Mucosa of gallbladder (tissue), 1 donor: Measurements from ENCODE around the gene IMPDH1. TPM values are rescaled to one million over a fixed set of nuclear protein-coding genes. Genes with fewer than 3 reads are reported as not detected.

Source experiments
- DNase-seq: peaks from one replicate; pipeline ENCODE4 v3.0.0-alpha.2; 2020; ENCODE audit warnings: low spot score
- total RNA-seq: library from RNA; stranded (reverse); gene quantifications from one replicate; pipeline ENCODE4 v1.2.1, GENCODE V29; 2021
- donor health status: DM: no; HTN: no; CAD: no.

The IMPDH1 gene
- total RNA-seq, 1 donor from 2014 or later = 18.6 TPM

DNA sequence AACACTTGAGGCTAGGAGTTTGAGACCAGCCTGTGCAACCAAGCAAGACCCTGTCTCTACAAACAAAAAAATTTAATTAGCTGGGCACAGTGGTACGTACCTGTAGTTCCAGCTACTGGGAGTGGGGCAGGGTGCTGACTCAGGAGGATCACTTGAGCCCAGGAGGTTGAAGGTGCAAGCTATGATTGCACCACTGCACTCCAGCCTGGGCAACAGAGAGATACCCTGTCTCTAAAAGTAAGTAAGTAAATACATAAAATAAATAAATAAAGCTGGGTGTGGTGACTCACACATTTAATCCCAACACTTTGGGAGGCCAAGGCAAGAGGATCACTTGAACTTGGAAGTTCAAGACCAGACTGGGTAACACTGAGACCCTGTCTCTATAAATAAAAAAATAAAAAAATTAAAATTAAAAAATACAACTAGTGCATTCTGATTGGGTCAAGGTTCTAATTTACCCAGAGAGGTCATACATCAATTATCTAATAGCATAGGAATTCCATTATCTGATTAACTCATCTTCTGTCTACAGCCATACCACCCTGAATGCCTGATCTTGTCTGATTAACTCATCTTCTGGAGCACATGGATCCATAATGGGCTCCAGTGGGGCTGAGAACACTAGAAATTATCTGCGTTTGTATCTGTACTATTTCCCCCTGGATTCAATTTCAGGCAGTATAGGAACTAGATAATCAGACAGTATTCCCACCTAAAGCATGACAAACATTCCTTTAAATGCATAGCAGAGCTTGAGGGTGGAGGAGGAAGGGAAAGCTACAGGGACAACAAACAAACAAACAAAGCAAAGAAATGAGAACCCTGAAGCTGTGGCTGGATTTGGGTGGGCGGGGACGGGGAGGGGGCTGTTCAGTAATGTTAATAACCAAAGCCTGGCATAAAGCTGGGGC lies 24.9 kb upstream of the IMPDH1 start:
- no peak for DNase-seq

DNA sequence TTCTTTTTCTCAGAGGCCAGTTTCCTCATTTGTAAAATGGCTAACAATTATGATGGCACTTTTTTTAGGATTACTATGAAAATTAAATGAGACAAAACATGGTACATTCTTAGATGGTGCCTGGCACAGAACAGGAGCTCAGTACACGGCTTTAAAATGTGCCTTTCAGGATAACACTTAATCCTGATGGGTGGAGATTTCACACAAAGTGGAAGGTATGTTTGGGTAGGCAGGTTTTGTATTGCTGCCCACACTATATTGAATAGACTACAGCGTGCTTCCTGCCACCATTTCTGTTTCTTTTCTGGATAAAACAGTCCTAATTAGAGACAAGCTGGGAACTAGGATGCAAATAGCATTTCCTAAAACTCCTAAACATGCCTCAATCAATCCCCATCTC lies 22.0 kb upstream of the IMPDH1 start:
- DNase-seq = no peak

- DNase-seq = no peak
Observed at GRCh38 chr7:128431221-128431620, 21.4 kb upstream of the IMPDH1 start.

GRCh38 chr7:128430207-128430606 lies 20.4 kb upstream of the IMPDH1 start:
- DNase-seq = no peak

DNA sequence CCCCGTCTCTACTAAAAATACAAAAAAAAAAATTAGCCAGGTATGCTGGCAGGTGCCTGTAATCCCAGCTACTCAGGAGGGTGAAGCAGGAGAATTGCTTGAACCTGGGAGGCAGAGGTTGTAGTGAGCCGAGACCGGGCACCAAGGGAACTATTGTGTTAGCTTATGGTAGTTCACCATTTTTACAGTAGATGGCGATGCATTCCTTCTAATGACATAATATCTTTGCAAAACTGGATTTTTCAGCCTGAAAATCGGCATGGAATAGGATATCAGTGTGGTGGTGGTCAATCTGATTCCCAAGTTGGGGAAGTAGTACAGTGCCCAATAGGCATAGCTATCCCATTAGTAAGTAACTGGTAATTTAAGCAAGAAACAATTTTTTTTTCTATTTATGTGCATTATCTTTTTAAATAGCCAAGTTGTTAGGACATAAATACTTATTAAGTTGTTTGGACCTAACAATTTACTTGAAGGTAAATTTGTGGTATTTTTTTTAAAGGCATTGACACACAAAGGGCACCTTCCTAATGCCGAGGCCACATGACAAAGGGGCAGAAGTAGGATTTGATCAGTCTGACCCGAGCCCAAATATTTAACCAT lies 17.6 kb upstream of the IMPDH1 start:
- DNase-seq = no peak

DNA sequence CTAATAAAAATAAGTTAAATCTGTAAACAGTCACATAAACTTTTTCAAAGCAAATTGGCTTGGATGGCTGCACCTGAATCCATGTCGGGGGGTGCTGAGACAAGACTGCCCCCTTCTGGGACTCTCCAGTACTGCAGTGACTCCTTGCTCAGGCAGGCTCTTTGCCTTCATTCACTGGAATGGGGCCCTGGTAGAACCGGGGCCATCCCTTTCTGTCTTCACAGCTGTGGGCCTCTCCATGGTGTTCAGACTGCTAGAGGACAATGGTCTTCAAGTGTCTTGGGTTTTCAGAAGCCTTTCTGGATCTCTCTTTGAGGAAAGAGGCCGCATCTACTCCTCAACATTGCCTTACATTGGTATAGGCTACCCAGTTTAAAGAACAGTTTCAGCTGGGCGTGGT lies 16.1 kb upstream of the IMPDH1 start:
- peak; percentile 73 for DNase-seq

DNA sequence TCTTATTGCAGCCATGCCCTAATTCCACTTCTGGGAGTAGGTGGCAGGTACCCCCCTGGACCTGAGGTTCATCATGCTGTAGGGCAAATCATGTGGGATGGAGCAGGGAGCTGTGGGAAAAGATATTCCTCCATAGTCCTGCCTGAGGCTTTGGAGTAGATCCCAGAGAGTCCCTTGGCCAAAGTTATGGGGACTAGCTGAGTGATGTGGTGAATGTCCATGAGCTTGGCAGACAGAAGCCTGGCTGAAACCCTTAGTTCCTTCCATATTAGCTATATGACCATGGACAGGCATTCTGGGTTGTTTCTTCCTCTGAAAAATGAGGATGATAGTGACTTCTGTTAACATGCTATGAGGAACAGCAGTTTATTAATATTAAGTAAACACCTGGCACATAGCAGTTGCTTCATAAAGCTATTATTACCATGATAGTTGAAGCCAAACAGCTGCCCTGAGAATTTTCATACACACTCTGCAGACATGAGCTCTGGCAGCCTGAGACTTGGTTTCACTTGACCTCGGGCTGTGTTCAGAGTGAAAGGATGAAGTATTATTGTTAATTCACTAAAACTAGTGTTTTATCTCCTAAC lies 15.0 kb upstream of the IMPDH1 start:
- no peak for DNase-seq

DNA sequence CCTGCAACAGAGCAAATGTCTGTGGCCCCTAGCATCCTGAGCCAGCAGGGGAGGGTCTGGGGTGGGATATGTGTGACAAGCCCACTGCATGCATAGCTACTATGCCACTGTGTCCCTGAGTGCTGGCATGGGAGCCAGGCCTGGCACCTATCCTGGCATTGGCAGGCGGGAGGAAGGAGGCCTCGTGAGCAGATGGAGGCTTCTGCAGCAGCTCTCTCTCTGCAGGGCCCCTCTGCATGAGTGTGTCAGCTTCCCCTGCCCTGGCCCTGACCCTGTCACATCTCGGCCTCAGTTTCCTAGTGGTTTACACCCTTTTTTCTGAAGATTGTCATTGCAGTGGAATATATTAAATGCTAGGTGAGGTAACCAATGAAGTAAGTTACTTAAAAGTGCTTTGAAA lies 13.1 kb upstream of the IMPDH1 start:
- DNase-seq = no peak

- no peak for DNase-seq
Observed at GRCh38 chr7:128422037-128422436, 12.3 kb upstream of the IMPDH1 start.

DNA sequence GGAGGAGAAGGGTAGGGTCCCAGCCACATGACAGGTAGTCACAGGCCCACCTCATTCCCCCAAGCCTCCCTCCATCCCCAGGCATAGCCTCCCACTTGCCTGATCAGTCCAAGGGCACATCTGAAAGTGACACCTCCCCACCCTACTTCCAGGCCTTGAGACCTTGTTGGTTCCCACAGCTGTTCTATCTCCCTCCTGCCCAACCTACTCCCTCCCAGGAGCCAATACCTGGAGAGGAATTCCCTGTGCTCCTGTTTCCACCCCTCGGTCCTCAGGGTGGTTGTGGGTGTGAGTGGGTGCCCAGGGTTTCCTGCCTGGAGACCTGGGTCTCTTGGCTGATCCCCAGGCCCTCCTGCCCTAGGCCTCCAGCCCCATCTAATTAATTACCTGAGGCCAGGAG lies 11.6 kb upstream of the IMPDH1 start:
- no peak for DNase-seq

DNA sequence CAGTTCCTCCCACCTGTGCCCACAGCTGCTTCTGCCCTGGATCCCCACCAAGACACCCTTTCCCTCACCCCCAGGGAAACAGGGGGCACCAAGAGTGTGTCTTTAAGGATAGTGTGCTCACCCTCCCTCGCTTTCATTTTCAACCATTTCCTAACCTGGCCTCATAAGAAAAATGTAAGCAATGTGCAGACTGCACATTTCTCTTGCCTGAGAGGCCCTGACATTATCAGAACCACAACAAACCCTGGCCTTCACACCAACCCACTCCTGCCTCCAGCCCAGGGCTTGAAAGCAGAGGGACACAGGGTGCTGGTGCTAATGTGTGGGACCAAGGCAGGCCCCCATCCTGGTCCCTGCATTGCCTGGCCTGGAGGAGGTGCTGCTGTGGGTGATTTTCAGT lies 11.0 kb upstream of the IMPDH1 start:
- DNase-seq = no peak

DNA sequence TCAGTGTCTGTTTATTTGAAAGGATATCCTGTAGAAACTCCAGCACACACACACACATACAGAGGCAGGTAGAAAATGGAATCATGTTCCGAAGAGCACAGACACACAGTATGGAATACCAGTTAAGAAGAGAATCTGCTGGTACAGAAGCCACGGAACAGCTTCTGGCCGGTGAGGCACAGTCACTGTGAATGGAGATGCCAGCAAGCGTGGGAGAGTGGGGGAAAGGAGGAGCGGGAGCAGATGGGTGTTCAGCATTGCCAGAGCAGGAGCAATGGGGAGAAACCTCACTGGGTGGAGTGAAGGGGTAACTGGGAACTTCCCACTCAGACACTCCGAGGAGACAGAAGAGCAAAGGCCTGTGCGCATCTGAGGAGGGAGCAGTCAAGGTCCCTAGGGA lies 9.5 kb upstream of the IMPDH1 start:
- DNase-seq = no peak

DNA sequence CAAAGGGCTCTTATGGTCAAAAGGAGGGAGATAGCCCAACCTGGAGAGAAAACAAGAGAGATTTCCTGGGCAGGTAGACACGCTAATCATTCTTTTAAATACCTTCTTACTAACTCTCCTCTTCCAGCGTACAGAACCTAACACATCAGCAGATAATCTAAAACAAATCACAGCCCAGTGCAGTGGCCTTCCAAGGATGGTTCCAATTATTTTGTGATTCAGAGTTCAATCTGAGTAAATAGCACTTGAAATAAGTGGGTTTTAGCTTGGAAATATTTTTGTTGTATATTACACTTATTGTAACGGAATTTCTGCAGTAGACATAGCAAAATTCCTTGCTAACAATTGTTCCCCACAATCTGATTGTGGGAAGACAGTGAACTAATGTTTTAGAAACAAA lies 7.3 kb upstream of the IMPDH1 start:
- no peak for DNase-seq

DNA sequence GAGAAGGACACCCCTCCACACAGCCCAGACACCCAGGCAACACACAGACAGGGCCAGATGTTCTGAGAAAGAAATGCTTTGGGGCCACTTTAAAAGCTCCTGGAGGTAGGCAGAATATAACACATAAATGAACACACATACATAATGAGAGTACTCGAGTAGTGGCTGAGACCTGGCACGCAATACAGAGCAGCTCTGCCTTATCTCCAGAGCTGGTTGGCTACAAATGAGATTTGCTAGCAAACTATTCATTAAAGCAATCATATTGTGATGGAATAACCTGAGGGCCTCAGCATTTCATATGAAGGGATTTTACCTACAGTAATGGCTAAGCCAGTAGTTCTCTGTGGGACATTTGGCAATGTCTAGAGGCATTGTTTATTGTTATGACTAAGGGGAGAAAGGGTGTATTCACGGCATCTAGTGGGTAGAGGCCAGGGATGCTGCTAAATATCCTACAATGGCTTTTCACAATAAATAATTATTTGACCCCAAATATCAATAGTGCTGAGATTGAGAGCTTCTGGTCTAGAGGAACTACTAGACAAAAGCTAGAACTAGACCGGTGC lies 5.5 kb upstream of the IMPDH1 start:
- no peak for DNase-seq

- DNase-seq = no peak
Observed at GRCh38 chr7:128410451-128410753, 620 bp upstream of the IMPDH1 start.

DNA sequence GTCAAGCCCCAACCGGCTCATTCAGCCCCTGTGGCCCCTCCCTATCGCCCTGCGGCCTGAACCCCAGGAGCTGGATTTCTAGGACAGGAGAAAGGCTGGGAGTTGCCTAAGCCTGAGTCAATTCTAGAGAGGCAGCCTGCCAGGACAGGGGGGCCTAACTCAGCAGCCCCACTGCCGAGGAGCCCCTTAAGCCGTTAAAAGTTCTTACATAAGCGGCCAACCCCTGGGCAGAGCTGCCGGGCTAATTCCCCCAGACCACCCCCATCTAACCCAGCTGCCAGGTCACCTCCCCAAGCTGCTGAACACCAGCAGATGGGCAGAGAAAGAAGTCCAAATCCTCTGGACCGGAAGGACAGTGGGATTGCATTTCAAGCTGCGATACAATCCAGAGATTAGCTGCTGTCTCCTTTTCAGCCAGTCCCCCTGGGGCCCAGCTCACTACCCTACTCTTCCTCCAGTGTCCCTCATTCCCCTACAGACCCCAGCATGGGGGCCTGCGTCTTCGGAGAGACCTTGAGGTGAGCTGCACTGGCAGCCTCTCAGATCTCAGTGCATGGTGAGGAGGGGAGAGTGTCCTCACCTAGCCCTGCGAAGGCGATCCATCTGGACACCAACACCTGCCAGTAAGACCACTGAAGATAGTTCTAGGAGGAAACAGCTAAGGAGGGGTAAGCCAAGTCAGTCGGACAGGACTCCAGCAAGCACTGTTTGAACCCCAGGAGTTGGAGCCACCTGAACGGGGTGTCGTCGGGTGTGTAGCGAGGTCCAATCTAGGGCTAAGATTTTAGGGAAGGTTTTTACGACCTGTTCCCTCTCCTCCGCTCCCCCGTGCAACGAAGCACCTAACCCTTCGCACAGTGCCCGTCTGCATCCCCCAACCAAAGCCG lies 830 bp downstream of the IMPDH1 start:
- DNase-seq = no peak

DNA sequence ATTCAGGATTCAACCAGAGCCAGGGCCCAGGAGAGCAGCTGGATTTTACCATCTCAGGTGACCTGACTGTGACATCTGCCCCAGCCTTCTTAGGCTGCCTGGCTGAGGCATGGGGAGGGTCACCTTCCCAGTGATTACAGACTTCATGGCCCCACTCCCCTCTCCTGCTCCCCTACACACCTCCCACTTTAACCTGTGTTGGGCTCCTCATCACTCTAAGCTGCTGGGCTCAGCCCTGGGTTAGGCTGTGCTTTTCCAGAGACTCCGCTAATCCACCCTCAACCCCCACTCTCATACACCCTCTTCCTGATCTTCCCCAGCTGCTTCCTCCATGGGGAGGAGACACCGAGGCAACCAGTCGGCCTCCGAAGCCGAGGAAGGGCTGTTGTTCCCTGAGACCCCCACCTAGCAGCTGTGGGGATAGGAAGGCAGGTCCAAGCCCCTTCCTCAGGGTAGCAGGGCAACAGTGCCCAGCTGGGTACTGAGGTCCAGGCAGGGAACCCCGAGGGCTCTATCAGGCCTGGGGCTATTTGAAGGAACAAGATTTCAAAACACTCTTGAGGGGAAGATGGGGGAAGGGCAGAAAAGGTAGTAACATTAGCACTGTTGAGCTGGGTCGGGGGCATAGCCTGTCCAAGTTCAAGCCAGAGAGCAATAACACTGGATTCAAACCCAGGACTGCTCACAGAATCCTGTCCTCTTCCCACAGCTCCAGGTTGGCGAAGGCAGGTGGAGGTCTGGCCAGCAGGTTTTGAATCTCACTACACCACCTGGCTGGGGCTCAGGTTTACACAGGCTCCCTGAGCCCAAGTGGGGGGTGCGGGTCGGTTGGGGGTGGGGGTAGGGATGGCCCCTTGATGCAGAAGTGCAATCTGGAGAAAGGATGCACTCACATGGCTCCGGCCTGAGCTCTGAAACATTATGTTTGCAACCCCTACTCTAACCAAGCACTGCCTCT lies 1.8 kb downstream of the IMPDH1 start:
- DNase-seq = no peak

DNA sequence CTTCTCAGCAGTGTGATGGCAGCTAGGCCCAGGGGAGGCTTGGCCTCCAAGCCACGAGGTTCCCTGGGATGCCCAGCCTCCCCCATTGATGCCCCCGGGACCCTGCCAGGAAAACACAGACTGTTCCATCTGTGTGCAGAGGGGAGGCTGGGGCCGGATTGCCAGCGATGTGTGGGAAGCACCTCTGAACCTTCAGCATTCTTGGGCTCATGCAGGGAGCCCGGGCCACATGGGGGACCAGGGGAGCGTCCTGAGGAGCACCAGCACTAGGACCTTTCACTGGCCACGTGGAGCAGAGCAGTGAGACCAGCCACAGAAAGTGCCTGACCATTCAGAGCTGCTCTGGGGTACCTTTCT lies 2.6 kb downstream of the IMPDH1 start:
- DNase-seq = no peak

DNA sequence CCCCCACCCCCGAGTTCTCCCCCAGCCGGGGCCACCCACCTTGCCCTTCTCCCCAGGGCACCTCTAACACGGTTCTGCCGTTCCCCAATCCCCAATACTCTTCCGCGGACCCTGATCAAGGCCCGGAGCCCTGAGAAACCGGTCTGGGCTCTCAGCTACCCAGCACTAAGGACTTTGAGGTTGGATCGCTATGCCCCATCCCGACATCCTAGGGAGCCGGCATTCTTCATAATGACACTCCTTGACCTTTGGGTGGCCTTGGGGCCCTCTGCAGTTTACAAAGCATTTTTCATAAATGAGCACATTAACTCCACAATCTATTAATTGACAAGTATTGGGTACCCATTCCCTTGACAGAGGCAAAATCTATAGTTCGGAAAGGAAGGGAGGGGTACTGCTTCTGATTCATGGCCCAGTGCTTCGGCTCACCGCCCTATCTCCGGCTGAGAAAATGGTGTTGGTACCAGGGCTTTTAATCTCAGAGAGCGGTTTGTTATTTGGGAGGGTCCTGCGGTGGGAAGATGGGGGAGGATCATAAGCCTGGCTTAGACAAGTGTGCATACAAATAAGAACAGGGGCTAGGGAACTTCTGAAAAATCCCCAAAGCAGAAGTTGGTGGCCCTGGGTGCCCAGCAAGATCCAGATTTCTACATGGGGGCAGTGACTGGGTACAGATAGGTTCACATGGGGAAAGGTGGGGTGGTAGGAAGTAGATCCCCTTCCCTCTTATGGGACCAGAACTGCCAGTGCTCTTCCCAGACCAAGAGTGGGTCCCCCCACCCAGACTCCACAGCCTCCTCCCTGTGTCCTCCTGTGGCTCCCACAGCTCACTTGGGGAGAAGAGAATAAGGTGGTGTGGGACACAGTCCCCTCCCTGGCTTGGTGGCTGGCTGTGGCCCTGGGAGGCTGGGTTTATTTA lies 3.2 kb downstream of the IMPDH1 start:
- no peak for DNase-seq
